Transverse colon (tissue), 4 donors: ENCODE data around the gene ACTN1.

Experiments
- POLR2AphosphoS5 ChIP-seq, 3 donors: sonication (generic); formaldehyde crosslinking; IDR thresholded peaks; one replicate each; pipeline ENCODE4 v1.6.1; 2016; ENCODE audit warnings: antibody characterized with exemption in 3 of 3
- TF ChIP-seq, protein P1 (sequence below), 5 experiments: fragments of 200-600 bp in 3 of 5; fragments of 450-650 bp in 2 of 5; sonication (generic) in 3 of 5; IDR thresholded peaks; 1 replicate in 2 of 5; 2 replicates in 3 of 5; pipeline ENCODE4 v1.5.1; 2016 to 2017; ENCODE audit warnings: antibody characterized with exemption in 5 of 5, inconsistent platforms in 3 of 5, mild to moderate bottlenecking in 2 of 5, moderate library complexity in 1 of 5

DNA sequence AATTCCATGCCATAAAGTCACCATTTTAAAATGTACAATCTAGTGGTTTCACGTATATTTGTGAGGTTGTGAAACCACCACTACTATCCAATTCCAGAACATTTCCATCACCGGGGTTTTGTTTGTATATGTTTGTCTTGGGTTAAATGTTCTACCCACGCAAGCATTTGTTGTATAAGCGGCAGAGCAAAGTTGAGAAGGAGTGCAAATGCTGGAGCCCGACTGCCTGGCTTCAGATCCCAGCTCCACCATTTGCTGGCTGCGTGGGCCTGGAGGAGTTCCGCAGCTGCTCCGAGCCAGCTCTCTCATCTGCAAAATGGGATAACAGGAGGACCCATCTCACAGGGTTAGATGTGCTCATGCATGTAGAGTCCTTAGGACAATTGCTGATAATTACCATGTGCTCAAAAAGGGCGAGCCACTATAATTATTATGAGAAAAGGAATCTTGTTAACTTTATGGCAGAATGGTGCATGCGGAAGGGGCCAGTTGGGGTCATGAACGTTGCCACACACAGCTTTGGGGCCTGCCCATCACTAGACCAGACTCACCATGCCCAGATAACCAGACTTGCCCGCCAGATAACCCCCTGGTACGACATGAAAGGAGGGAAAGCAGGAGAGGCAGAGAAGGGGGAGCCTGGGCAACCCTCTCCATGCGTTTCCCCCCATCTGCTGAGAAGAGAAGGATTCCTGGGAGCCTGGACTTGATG, 6.4 kb downstream of the ACTN1 start:
- no peak for TF ChIP-seq POLR2AphosphoS5 (IDR thresholded peaks at IDR 0.05)
- TF ChIP-seq, protein P1, sequence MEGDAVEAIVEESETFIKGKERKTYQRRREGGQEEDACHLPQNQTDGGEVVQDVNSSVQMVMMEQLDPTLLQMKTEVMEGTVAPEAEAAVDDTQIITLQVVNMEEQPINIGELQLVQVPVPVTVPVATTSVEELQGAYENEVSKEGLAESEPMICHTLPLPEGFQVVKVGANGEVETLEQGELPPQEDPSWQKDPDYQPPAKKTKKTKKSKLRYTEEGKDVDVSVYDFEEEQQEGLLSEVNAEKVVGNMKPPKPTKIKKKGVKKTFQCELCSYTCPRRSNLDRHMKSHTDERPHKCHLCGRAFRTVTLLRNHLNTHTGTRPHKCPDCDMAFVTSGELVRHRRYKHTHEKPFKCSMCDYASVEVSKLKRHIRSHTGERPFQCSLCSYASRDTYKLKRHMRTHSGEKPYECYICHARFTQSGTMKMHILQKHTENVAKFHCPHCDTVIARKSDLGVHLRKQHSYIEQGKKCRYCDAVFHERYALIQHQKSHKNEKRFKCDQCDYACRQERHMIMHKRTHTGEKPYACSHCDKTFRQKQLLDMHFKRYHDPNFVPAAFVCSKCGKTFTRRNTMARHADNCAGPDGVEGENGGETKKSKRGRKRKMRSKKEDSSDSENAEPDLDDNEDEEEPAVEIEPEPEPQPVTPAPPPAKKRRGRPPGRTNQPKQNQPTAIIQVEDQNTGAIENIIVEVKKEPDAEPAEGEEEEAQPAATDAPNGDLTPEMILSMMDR (IDR thresholded peaks at IDR 0.05), result no peak
